NCI-H128 (cell line): ENCODE results near the gene ZNF22.

Experiments
- DNase-seq: peaks from one replicate; lab custom pipeline; 2025; ENCODE audit not compliant: unreplicated experiment; lab: John Stamatoyannopoulos, UW

The ZNF22 gene

DNA sequence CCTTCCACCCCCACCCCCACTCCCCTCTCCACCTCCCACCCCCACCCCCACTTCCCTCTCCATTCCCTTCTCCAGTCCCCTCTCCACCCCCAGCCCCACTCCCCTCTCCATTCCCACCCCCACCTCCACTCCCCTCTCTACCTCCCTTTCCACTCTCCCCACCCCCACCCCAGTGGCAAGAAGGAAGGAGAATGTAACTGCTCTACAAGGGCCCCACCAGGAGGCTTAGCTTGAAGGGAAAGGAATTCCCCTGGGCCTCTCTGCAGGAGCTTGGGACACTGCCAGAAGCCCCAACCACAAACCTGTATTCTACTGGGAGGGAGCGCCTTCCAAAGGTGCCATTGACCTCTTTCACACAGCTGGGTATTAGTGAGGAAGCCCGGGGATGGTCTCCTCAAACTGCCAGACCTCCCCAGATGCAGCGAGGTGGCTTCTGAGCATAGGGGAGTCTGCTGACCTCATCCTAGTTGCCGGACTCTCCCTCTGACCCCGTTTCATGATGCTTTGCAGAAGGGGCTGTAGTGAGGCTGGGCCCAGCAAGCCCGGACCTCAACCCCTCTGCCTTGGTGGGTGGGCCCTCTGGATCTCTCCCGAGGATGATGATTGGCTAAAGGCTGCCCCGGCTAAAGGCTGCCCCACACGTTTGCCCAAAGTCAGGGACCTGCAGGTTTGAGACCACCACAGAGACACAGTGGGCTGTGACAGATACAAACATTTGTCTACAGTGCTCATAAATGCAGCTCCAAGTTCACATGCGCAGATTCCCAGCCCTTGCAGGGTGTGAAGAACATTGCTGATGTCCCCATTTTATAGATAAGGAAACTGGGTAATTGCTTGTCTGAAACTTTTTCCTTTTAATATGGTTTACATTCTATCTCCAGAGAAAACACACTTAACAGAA is 25.0 kb upstream of the ZNF22 start:
- no peak for DNase-seq

DNA sequence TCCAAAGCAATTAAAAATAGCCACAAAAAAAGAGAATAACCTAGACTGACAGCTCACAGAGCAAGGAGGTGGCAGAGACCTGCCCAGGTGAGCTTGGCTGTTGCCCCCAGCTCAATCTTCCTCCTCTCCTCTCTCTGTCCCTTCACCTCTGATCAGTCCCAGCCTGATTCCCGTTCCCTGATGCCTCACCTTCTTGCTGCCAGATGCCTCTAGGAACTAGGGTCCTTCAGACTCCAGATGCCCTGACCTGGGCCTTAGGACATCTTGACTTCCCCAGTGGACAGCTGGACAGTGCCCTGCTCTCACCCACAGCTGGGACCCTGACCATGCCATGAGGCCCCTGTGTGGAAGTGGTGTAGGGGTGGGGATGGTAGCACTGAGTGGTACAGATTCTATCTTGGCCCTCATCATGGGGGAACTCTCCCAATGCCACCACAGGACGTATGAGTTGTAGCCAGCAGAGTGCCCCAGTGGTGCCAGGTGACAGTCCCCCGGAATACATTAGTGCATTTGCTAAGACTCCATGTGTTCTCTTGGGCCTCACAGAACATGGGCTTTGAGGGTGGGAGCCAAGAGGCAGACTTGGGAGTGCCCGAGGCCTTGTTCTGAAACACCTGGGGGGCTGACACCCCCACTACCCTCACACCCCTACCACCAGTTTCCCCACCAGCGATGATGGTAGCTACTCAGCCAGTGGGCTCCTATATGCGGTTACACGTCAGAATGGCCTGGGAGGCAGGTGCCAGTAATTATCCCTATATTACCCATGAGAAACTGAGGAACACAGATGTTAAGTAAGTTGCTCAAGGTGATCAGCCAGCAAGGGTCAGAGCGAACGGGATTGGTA is 24.1 kb upstream of the ZNF22 start:
- no peak for DNase-seq

DNA sequence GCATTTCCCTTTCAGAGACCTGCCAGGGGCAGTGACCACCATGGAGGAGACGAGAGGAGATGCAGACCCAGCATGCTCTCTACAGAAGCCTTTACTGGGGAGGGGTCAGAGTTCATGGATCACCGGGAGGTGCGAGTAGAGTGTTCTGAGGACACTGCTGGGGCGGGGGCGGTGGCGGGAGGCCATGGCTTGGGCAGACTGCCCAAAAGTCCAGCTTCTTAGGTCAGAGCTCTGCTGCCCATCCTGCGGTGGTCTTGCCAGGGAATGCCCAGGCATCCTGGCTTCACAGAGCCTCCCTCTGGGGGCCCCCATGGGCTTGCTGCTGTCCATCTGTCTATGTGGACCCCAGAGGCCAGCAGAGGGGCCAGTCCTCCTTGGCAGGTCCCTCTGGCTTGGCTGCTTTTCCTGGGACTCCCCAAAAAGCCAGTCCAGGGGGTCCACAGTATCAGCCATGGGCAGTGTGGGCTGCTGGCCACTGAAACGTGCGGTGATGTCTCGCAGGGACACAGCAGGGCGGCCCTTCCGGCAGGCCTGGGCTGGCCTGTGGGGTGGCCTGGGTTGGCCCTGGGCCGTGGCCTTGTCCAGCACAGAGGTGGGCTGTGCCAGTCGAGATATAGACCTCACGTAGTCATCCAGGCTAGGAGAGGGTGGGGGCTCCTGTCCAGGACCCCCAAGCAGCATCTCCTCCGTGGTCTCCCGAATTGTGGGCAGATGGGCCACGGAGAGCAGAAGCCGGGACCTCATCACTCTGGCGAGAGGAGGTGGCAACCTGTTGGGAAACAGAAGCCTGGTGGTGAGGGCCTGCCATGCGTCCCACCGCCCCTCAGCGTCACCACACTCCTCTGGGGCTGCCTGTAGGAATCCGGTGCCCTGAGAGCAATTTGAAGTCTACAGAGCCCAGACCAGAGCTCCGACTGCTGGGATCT is 23.2 kb upstream of the ZNF22 start:
- DNase-seq, result no peak

DNA sequence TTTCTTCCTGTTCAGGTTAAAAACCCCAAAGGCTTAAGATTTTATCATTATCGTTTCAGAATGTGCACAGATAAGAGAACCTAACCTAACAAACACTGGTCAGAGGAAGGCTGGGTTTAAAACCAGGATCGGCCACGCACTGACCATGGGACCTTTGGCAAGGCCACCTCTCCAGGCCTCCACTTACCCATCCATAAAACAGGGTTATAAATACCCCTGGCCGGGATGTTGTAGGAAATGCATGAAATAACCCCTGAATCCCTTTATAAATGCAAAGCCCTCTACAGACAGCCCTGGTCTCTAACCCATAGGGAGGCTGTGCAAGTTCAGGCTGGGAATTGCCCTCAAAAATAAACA is 22.5 kb upstream of the ZNF22 start:
- DNase-seq, result no peak

DNA sequence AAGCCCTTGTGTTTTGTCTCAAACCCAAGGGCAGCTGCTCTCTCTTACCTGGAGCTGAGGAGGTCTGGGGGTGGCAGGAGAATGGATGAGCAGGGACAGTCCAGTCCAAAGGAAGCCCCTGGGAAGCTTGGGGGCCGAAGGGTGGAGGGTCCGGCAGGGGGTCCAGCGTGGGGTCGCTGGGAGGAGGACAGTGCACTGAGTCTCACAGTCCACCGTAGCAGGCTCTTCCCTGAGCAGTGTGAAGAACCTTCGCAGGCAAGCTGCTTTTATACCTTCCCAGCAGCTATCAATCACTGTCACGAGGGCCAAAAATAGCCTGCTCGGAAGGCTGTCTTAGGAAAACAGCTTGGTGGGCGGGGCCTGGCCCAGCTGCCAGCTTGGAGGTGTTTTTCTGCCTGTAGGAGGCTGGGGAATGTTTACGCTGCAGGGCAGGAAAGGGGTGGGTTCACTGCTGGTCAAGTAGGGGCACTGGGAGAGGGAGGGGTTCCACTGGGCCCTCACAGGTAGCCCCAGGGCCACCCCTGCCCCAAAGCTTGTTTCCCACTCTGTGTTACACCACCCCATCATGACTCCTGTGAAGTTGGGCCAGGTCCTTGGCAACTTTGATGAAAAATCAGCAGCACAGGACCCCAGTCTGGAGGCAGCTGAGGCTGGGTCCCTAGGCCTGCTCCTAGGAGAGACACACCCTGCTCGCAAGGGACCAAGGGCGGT is 22.0 kb upstream of the ZNF22 start, which contains the start of gene DEPP1:
Gene DEPP1, minus strand, starts transcription at position 240 of the 711 bp plus-strand sequence. CDS start 779 bp downstream, outside the sequence.
- peak; percentile 60 for DNase-seq

DNA sequence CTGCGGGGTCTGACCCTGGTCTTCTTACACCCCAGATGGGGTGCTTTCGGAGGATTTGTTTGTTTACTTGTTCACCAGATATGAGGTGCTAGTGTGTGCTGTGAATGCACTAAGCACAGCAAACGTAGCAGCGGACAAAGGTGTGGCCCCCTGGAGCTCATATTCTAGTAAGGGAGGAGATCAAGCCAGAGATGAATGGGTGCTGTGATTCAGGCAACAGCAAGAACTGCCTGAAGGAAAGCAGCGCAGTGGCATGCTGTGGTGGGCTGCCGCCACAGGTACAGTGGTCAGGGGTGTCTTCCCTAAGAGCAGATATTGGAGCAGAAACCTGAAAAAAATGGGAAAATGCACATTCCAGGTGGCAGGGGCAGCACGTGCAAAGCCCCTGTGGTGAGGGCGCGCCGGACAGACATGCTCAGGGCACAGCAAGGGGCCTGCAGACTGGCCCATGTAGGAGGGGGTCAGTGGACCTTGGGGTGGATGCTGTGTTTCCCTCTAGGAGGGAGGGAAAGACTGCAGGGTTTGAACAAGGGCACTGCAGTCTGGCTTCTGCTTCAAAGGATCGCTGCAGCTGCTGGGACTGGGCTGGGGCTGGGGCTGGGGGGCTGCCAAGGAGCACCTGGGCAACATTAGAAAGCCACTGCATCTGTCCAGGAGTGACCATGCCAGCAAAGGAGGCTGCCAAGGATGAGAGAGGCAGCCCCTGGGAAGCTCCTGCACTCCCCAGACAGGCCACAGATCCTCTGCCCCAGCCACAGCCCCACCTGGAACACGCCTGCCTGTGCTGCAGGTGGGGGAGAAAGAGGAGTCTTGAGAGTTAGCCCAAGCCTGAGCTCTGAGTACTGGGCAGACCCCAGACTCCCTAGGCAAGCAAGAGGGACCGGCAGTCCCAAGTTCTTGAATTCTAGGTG is 21.2 kb upstream of the ZNF22 start:
- DNase-seq, result no peak

DNA sequence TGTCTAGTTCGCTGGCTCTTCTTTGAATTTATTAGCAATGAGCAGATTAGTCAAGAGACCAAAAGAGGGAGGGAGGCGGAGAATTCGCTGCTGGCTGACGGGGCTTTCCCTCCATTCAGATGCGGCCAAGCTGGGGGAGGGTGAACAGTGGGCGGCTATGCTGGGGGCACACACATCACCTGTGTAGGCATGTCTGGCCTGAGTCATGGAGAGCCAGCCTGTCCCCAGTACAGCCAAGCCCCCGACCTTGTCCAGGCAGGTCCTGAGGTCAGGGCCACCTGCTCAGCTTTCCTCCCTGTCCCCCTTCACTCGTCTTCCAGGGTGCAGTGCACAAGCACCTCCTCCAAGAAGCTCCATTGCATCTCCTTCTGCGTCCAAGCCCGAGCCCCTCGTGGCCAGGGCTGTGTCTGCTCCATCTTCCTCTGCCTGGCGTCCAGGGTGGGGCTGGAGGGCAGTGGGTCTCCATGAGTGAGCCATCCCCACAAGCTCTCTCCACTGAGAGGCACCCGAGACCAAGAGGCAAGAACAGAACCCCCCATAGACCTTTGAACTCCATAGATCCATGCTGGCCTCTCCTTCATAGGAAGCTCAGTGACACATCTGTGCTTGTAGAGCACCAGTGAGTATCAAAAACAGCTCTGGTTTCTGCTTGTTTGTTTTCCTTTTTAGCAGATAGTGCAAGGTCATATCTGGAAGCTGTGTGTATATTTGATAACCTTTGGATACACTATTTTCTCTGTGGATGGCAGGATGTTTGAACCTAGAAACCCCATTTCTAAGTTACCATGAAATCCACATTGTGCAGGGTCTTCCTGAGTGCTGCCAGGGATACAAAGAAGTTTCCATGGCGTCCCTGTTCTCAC is 20.2 kb upstream of the ZNF22 start:
- no peak for DNase-seq

DNA sequence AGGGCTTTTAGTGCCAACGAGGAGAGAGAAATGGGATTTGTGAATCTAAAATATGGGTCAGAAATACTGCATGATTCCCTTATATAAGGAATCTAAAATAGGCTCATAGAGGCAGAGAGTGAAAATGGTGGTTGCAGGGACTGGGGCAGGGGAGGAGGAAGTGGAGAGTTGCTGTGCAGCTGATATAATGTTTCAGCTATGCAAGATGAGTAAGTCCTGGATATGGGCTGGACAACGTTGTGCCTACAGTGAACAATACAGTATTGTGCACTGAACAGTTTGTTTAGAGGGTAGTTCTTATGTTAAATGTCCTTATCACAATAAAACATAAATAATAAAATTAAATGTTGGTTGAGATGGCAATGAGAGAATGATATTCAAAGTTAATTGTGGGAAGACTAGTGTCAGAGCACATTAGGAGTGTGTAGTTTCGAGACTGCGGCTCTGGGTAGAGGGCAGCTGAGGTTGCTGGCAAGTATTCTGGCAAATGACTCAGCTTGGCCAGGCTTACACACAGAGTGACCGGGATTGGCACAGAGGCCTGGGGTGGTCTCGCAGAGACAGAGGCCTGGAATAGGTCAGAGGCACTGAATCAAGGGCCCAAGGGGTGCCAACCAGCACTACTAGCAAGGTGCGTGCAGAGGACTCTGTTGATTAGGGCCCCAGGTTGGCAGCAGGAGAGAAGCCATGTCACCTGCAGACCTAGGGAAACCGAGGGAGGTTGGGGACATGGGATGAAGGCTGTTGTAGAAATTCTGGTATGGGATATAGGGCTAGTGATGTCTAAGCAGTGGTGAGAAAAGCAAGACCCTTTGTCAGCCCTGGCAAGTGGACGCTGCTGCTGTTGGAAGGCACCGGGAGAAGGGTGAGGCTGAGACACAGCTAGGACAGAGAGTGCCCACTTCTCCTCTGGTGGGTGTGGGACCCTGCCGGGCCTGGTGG is 19.3 kb upstream of the ZNF22 start:
- DNase-seq, result no peak

DNA sequence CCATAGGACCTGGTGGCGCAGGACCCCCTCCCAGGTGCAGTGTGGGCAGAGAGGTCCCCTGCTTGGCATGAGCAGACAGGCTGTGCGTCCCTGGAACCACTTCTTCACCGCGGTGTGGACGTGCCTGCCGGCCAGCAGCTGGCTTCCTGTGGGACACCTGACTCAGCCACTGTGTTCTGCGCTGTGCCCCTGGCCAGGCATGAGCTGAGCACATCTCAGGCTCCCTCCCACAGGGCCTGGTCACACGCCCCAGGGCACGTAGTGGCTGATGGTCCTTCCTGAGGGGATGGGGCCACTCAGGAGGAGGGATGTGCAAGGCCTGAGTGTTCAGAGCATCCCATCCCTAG is 18.6 kb upstream of the ZNF22 start:
- no peak for DNase-seq

DNA sequence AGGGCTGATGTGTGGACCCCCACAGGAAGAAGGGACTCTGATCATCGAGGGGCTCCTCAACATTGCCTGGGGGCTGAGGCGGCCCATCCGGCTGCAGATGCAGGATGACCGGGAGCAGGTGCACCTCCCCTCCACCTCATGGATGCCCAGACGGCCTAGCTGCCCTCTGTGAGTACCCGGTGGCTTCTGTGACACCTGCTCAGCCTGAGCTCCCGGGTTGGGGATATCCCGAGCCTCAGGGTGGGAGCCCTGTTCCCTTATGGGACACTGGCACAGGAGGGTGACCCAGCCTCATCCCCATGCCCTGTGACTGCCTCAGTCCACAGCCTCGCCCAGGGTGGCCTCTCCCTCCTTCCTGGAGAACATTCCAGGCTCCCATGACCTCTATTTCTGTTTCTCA is 18.2 kb upstream of the ZNF22 start:
- DNase-seq, result no peak

DNA sequence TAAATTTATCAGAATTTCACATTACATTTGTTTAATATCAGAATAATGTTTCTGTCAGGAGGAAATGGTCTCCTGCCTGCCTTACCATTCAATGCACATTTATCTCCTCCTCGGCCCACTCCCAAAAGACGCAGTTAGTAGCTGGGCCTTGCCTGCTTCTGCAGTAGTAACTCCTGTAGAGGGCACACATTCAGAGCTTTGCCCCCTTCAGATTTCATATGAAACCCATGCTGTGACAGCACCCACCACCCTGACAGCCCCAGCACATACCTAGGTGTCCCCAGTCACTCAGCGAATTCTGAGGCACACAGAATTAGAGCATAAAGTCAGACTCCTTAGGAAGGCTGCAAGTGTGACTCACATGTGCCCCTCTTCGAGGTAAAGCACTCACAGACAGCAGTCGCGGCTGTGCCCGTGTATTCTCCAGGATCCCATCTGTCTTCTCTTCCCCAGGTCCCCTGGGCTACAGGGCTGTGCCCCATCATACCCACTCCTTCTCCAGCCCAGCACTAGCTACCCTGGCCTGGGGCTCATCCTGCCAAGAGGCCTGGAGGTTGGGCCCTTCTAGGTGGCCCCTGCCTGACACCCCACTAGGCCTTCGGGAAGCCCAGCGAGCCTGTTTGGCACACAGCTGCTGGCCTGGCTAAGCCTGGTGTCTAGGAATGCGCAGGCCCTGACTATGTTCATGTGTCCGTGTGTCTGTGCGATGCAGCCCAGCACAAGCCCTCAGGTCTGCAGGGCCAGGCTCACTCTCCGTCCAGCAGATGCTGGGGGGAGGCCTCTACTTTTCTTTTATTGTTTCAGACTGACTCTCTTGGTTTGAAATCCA is 17.4 kb upstream of the ZNF22 start:
- no peak for DNase-seq

DNA sequence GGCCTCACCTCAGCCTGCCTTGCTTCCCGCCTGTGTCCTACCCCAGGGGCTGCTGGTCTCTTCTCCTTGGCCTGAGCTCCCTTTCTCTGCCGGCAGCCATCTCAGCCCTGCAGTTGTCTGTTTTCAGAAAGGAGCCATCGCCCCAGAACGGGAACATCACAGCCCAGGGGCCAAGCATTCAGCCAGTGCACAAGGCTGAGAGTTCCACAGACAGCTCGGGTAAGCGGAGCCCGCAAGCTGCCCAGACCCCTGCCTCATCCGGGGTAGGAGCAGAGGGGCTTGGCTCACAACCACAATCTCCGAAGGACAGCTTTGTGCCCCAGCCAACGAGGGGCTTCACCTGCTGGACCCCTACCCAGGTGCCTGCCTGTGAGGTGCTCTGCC is 16.8 kb upstream of the ZNF22 start:
- DNase-seq, result no peak

DNA sequence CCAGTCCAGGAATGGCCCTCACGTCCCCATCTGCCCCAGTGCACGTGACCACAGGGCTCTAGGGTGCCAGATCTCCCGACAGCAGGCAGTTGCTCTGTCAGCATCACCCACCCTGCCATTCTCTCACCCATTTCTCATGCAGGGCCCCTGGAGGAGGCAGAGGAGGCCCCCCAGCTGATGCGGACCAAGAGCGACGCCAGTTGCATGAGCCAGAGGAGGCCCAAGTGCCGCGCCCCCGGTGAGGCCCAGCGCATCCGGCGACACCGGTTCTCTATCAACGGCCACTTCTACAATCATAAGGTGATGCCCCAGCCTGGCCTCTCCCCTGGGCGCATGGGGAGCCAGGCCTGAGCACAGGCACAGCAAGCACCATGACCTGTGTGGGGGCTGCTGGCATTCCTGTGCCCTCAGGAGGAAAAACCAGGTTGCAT is 16.0 kb upstream of the ZNF22 start:
- no peak for DNase-seq

DNA sequence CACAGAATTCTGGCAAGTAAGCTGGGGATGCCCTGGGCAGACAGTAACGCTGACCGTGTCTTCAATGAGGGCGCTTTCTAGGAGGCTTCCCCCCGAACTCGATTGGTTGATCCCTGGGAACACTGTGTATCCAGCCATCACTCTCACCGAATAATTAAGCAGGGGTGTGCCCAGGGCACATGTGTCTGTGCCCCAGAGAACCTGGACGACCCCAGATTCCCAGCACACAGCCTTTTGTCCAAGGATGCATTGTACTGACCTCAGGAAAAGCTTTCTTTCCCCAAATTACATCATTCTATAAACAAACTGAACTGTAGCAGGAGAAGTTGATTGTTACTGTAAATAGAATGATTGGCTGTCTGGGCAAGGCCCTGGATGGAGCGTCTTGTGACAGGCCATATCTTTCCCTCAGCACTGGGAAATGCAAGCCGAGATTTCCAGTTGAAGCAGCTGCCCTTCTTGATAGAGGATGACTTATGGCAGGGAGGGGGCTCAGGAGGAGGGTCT is 15.5 kb upstream of the ZNF22 start:
- no peak for DNase-seq

DNA sequence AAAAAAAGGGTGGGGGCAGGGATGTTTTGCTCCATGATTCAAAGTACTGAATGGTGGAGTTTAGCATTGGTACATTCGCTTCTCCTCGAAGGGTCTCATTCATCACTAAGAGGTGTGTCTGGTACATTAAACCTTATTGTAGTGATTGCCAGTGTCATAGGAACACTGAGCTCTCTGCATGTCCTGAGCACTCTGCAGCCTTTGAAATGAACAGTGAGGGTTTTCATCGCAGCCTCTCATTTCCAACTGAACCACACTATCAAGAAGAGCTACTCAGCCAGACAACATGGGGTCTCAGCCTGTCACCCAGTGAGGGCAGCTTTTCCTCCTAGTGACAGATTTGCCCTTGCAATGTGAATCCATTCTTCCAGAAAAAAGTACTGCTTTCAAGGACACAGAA is 14.5 kb upstream of the ZNF22 start:
- no peak for DNase-seq

DNA sequence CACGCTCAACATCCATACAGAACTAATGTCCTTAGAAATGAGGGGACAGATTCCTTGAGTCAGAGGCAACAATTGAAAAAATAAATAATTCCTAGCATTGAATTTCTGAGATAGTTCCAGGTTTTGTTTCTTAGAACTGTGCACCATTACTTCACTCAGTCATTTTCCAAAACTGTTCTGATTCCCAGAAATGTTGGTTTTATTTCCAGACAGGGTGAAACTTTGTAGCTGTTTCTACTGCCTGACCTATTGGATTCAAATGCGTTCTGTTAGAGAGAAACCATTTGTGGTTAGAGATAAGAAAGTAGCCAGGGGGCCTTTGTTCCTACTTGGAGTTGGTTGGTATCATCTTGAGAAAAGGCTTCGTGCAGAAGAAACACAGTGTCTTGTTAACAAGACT is 14.1 kb upstream of the ZNF22 start:
- DNase-seq, result no peak
